GM20000 (cell line): ENCODE data around the gene CREBBP.

Experiments used
- DNase-seq: peaks from one replicate; pipeline ENCODE4 v3.0.0; 2012; ENCODE audit warnings: low spot score
- TF ChIP-seq, protein P1 (sequence below): IDR thresholded peaks from 2 replicates; pipeline ENCODE4 v1.5.1; 2012; ENCODE audit warnings: mild to moderate bottlenecking, control low read depth; ENCODE audit errors: extremely low read depth, missing control alignments

Gene CREBBP

DNA sequence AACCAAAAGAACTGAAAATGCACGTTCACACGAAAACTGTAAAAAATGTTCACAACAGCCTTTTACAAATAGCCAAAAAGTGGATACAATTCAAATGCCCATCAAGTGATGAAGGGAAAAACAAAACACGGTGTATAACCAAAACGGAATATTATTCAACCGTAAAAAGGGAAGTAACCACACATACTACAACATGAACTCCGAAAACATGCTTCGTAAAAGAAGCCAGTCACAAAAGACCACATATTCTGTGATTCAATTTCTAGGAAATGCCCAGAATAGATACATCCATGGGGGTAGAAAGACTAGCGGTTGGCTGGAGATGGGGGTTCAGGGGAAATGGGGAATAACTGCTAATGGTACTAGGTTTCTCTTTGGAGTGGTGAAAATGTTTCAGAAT lies 81.7 kb downstream of the CREBBP start:
- no peak for DNase-seq
- TF ChIP-seq, protein P1, sequence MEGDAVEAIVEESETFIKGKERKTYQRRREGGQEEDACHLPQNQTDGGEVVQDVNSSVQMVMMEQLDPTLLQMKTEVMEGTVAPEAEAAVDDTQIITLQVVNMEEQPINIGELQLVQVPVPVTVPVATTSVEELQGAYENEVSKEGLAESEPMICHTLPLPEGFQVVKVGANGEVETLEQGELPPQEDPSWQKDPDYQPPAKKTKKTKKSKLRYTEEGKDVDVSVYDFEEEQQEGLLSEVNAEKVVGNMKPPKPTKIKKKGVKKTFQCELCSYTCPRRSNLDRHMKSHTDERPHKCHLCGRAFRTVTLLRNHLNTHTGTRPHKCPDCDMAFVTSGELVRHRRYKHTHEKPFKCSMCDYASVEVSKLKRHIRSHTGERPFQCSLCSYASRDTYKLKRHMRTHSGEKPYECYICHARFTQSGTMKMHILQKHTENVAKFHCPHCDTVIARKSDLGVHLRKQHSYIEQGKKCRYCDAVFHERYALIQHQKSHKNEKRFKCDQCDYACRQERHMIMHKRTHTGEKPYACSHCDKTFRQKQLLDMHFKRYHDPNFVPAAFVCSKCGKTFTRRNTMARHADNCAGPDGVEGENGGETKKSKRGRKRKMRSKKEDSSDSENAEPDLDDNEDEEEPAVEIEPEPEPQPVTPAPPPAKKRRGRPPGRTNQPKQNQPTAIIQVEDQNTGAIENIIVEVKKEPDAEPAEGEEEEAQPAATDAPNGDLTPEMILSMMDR: no peak

DNA sequence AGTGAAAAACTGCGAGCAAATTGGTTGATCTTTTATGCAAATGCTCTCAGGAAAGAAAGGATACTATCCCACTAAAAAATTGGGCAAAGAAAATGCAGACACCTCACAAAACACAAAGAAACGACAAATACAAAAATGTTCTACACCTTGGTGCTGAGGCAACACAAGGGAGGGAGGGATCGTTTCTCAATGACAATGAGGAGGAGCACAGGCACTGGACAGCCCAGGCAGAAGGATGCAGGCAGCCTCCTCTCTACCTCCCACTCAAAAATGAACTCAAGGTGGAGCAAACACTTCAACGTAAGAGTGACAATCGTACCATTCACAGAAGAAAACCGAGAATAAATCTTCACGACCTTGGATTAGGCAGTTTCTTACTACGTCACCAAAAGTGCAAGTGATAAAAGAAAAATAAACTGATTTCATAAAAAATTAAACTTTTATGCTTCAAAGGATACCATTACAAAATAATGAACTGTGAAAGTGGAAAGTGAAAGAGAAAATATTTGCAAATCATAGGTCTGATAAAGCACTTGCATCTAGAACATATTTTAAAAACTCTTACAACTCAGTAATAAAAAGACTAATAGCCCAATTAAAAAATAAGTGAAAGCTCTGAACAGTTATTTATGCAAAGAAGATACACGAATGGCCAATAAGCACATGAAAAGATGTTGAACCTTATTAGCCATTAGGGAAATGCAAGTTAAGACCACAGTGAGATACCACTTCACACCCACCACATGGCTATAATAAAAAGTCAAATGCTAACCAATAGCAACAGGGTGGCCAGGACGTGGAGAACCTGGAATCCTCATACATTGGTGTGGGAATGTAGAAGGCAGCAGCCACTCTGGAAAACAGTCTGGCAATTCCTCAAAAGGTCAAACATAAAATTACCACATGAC lies 82.4 kb downstream of the CREBBP start:
- TF ChIP-seq, protein P1: no peak

GRCh38 chr16:3797473-3797872 lies 83.0 kb downstream of the CREBBP start:
- TF ChIP-seq, protein P1: no peak
- no peak for DNase-seq

More for the DNA sequence above, 82.4 kb downstream of the CREBBP start:
- DNase-seq: peak; percentile 49

GRCh38 chr16:3793161-3793576 lies 87.3 kb downstream of the CREBBP start:
- no peak for DNase-seq
- TF ChIP-seq, protein P1: no peak

DNA sequence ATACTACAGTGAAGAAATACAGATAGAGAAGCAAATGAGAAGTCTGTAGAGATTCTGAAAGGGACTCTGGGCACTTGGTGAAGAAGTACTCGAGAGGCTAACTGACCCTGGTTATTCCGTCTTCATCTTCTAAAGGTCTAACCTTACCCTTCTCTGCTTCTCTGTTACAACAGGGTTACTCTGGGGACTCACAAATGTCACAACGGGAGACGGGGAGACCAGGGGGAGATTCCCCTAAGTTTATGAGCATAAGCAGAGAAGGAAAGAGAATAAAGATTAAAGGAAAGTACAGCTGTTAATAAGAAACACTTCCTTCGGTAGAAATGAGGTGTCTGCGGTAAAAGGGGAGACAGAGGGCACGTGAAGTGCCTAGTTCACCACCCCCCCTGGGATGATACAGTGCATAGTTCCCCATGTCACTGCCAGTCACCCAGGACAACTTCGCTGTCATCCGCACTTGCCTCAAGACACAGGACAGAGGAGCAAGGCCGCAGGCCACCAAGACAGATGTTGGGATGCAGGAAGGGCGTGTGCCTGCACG lies 88.0 kb downstream of the CREBBP start:
- DNase-seq: no peak
- TF ChIP-seq, protein P1: no peak

DNA sequence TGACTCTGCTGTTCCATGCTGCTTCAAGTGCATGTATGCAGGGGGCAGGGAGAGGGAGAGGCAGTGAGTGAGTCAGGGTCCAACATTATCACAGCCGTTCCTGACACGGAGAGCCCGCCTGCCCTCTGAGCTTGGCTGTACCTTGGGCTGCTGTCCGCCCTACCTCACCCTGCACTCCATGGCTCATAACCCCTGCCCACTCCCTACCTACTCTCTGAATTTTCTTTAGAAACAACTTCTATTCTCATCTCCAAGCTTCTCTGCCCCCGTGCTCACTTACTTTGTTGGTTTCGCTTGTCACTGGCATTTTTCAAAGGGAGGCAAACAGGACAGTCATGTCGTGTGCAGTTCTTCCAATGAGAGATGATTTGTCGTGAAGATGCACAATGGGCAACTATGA lies 88.8 kb downstream of the CREBBP start:
- DNase-seq: no peak
- TF ChIP-seq, protein P1: no peak

DNA sequence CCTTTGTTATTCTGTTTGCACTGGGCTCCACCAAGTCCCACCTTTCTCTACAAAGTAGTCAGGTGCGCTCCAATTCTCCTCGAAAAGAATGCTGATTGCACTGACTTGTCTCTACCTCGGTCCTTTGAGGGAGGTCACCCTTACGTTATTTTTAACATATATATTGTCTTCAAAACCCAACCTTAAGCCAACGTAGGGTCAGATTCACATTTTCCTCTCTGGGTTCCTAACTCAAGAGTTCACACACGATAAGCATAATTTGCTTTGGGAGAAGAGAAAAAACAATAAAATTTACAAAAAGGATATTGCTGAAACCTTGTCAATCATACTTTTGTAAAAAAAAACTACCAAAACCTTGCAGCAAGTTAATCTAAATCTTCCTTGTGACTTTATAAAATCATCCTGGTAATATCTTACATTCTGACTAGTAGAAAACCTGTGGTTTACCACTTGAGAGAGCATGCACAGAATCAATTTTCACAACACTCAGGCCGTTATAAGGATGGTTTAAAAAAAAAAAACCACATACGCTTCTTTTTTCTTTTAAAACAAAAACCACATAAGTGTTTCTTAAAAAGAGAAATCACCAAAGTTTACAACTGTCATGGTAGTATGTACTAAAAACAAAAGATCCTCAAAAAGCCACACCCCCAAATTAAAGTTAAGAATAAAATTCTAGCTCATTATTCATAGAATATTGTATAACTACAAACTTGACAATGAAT lies 91.0 kb downstream of the CREBBP start:
- TF ChIP-seq, protein P1: no peak
- DNase-seq: peak; percentile 63
